H1 (cell line): Measurements from ENCODE around the gene BRCA2. TPM values are rescaled to one million over a fixed set of nuclear protein-coding genes. Genes with fewer than 3 reads are reported as not detected.

Experiments used
- CTCF ChIA-PET: fragments of 300-600 bp; sonication (Branson Sonifier 250); formaldehyde crosslinking; loops from one replicate; lab custom pipeline; 2021; ENCODE audit not compliant: partially characterized antibody; lab: Charles Lee
- POLR2A ChIA-PET: fragments of 300-600 bp; sonication (Branson Sonifier 250); formaldehyde crosslinking; loops from one replicate; lab custom pipeline; 2021; ENCODE audit warnings: inconsistent platforms; ENCODE audit not compliant: partially characterized antibody; lab: Charles Lee
- DNase-seq, 2 experiments: peaks; one replicate each; pipeline versions ENCODE4 v3.0.0 to v3.0.0-alpha.2; 2010 to 2022; ENCODE audit warnings: low spot score in 2 of 2, low read depth in 1 of 2, mixed read lengths in 1 of 2
- FAIRE-seq: peaks from 2 replicates; lab custom pipeline; 2011; peaks lifted over from hg19 to GRCh38; lab: Jason Lieb, UNC
- H2AFZ ChIP-seq: 2 replicates; pipeline ENCODE4 v1.8.1; 2012; ENCODE audit warnings: low read length, inconsistent platforms
- H2AK5ac ChIP-seq: 2 replicates; pipeline ENCODE4 v1.6.1; 2013; ENCODE audit warnings: low read depth, low read length
- H2BK120ac ChIP-seq: replicated peaks from 2 replicates; pipeline ENCODE3; 2013; ENCODE audit warnings: low read depth, low read length, inconsistent platforms
- H2BK12ac ChIP-seq: 2 replicates; pipeline ENCODE4 v1.6.1; 2013; ENCODE audit warnings: low read depth, low read length
- H2BK15ac ChIP-seq: 2 replicates; pipeline ENCODE4 v1.6.1; 2013; ENCODE audit warnings: low read length
- H2BK20ac ChIP-seq: 2 replicates; pipeline ENCODE4 v1.6.1; 2013; ENCODE audit warnings: low read length
- H2BK5ac ChIP-seq: 2 replicates; pipeline ENCODE4 v1.6.1; 2013; ENCODE audit warnings: low read depth, low read length
- H3K14ac ChIP-seq: 2 replicates; pipeline ENCODE4 v1.6.1; 2013; ENCODE audit warnings: inconsistent platforms; ENCODE audit not compliant: insufficient read length
- H3K18ac ChIP-seq: 2 replicates; pipeline ENCODE4 v1.6.1; 2013; ENCODE audit warnings: low read length; ENCODE audit errors: extremely low read depth
- H3K23ac ChIP-seq: 2 replicates; pipeline ENCODE4 v1.6.1; 2013; ENCODE audit warnings: inconsistent platforms; ENCODE audit not compliant: insufficient read length
- H3K23me2 ChIP-seq: 2 replicates; pipeline ENCODE4 v1.6.1; 2013; ENCODE audit warnings: low read depth, low read length
- H3K27ac ChIP-seq: 2 replicates; pipeline ENCODE4 v1.6.1; 2011; ENCODE audit warnings: low read depth, low read length, inconsistent platforms
- H3K27me3 ChIP-seq, 4 experiments: replicated peaks in 1 of 4; 1 replicate in 1 of 4; 2 replicates in 3 of 4; pipeline versions ENCODE4 v1.6.1 to v1.8.1; 2011 to 2013; ENCODE audit warnings: low read length in 3 of 4, mild to moderate bottlenecking in 3 of 4, inconsistent platforms in 2 of 4, mixed read lengths in 2 of 4, moderate library complexity in 1 of 4; ENCODE audit not compliant: control insufficient read depth in 3 of 4, insufficient read depth in 3 of 4; ENCODE audit errors: extremely low read depth in 1 of 4
- H3K36me3 ChIP-seq, 4 experiments: 2 replicates each; pipeline versions ENCODE4 v1.6.1 to v1.8.1; 2011 to 2013; ENCODE audit warnings: mild to moderate bottlenecking in 4 of 4, low read length in 3 of 4, moderate library complexity in 2 of 4, control low read depth in 1 of 4, inconsistent platforms in 1 of 4; ENCODE audit not compliant: insufficient read depth in 4 of 4, control insufficient read depth in 2 of 4
- H3K4ac ChIP-seq: replicated peaks from 2 replicates; pipeline ENCODE3; 2013; ENCODE audit warnings: low read length, low read depth, mixed read lengths, inconsistent platforms; ENCODE audit not compliant: insufficient read length
- H3K4me1 ChIP-seq, 4 experiments: replicated peaks in 1 of 4; 1 replicate in 1 of 4; 2 replicates in 3 of 4; pipeline versions ENCODE4 v1.6.1 to v1.8.1; 2011 to 2013; ENCODE audit warnings: low read length in 3 of 4, inconsistent platforms in 2 of 4, mixed read lengths in 1 of 4; ENCODE audit not compliant: insufficient read depth in 4 of 4, control insufficient read depth in 3 of 4
- H3K4me2 ChIP-seq, 2 experiments: 2 replicates each; pipeline versions ENCODE4 v1.6.1 to v1.8.1; 2011 to 2013; ENCODE audit warnings: low read depth in 2 of 2, low read length in 2 of 2, control low read depth in 1 of 2, inconsistent platforms in 1 of 2, mild to moderate bottlenecking in 1 of 2; ENCODE audit not compliant: insufficient read depth in 1 of 2
- H3K4me3 ChIP-seq, 4 experiments: fragments of 200-600, 300-600 bp in 1 of 4; sonication (generic), shearing (Covaris generic), sonication (Bioruptor Twin) in 1 of 4; 2 replicates each; pipeline versions ENCODE4 v1.5.1 to v1.8.1; 2011 to 2016; ENCODE audit warnings: low read length in 4 of 4, low read depth in 3 of 4, control low read depth in 2 of 4, inconsistent platforms in 2 of 4, mild to moderate bottlenecking in 2 of 4, mixed read lengths in 1 of 4, moderate library complexity in 1 of 4; ENCODE audit not compliant: insufficient read depth in 2 of 4; ENCODE audit errors: extremely low read depth in 1 of 4
- H3K56ac ChIP-seq: replicated peaks from 2 replicates; pipeline ENCODE3; 2013; ENCODE audit warnings: low read depth, mild to moderate bottlenecking, mixed read lengths, low read length, inconsistent platforms; ENCODE audit not compliant: insufficient read length
- H3K79me1 ChIP-seq: 2 replicates; pipeline ENCODE4 v1.6.1; 2013; ENCODE audit warnings: low read depth, low read length, control low read depth
- H3K79me2 ChIP-seq, 2 experiments: 2 replicates each; pipeline versions ENCODE4 v1.6.1 to v1.8.1; 2012 to 2013; ENCODE audit warnings: low read length in 2 of 2, mild to moderate bottlenecking in 2 of 2, inconsistent platforms in 1 of 2; ENCODE audit not compliant: insufficient read depth in 2 of 2, control insufficient read depth in 1 of 2
- H3K9ac ChIP-seq, 4 experiments: replicated peaks in 1 of 4; 1 replicate in 1 of 4; 2 replicates in 3 of 4; pipeline versions ENCODE4 v1.6.1 to v1.8.1; 2011 to 2013; ENCODE audit warnings: low read depth in 3 of 4, low read length in 3 of 4, control low read depth in 2 of 4, mild to moderate bottlenecking in 2 of 4, moderate library complexity in 2 of 4, inconsistent platforms in 1 of 4; ENCODE audit errors: extremely low read depth in 1 of 4
- H3K9me3 ChIP-seq, 2 experiments: 2 replicates each; pipeline versions ENCODE4 v1.6.1 to v1.8.1; 2012 to 2013; ENCODE audit warnings: mild to moderate bottlenecking in 2 of 2, moderate library complexity in 2 of 2, control low read depth in 1 of 2, inconsistent platforms in 1 of 2, low read depth in 1 of 2, low read length in 1 of 2, mixed read lengths in 1 of 2; ENCODE audit not compliant: insufficient read depth in 2 of 2
- H4K20me1 ChIP-seq, 2 experiments: replicated peaks in 1 of 2; 2 replicates each; pipeline versions ENCODE3 to v1.8.1; 2011 to 2013; ENCODE audit warnings: inconsistent platforms in 2 of 2, low read length in 2 of 2, mild to moderate bottlenecking in 1 of 2; ENCODE audit not compliant: insufficient read depth in 2 of 2, control insufficient read depth in 1 of 2
- H4K5ac ChIP-seq: 2 replicates; pipeline ENCODE4 v1.6.1; 2013; ENCODE audit warnings: low read length, low read depth, mixed read lengths, inconsistent platforms; ENCODE audit not compliant: insufficient read length
- H4K8ac ChIP-seq: 2 replicates; pipeline ENCODE4 v1.8.0; 2013; ENCODE audit warnings: mild to moderate bottlenecking, moderate library complexity, low read length, inconsistent platforms; ENCODE audit not compliant: insufficient read depth; ENCODE audit errors: extremely low read depth
- H4K91ac ChIP-seq: replicated peaks from 2 replicates; pipeline ENCODE3; 2013; ENCODE audit warnings: low read length, mixed read lengths, inconsistent platforms; ENCODE audit not compliant: insufficient read length
- KDM5A ChIP-seq: fragments of 200-600 bp; IDR thresholded peaks from 2 replicates; pipeline ENCODE4 v1.7.1; 2012; ENCODE audit warnings: mild to moderate bottlenecking, low read length, inconsistent platforms, mixed read lengths
- NRF1 ChIP-seq: IDR thresholded peaks from 2 replicates; pipeline ENCODE4 v1.6.1; 2011; ENCODE audit warnings: mild to moderate bottlenecking, low read depth, low read length, improper control_type of control experiment
- SIRT6 ChIP-seq: IDR thresholded peaks from one replicate; pipeline ENCODE4 v1.7.1; 2012; ENCODE audit warnings: low read length, inconsistent platforms
- SP2 ChIP-seq: IDR thresholded peaks from 2 replicates; pipeline ENCODE4 v1.6.1; 2012; ENCODE audit warnings: mild to moderate bottlenecking, low read length, inconsistent platforms
- SP4 ChIP-seq: IDR thresholded peaks from 2 replicates; pipeline ENCODE4 v1.6.1; 2012; ENCODE audit warnings: low read length, inconsistent platforms
- WGBS, 2 experiments: shearing (Covaris generic) in 1 of 2; methylation state at CpG; one replicate each; pipeline versions ENCODE4 v1.1.6 to v1.1.7; 2013 to 2015; ENCODE audit warnings: low lambda C conversion rate in 2 of 2, mixed read lengths in 2 of 2, inconsistent platforms in 1 of 2, low coverage in 1 of 2, missing lambda C conversion rate in 1 of 2; ENCODE audit not compliant: insufficient replicate concordance in 2 of 2, insufficient coverage in 1 of 2, insufficient read length in 1 of 2; ENCODE audit errors: extremely low coverage in 1 of 2, missing lambda C conversion rate in 1 of 2; 5-methylcytosine and 5-hydroxymethylcytosine counted together
- polyA plus RNA-seq, 7 experiments: library from polyadenylated mRNA; depleted of rRNA in 3 of 7; stranded (reverse) in 5 of 7; unstranded in 2 of 7; fragments of >200 nt in 5 of 7; fragments of 200-250 nt in 2 of 7; gene quantifications; 1 replicate in 5 of 7; 2 replicates in 1 of 7; 4 replicates in 1 of 7; pipeline versions ENCODE4 v1.2.1 to v1.2.3, GENCODE V29; 2011 to 2013; ENCODE audit warnings: missing spikeins in 2 of 7, mixed read lengths in 2 of 7
- total RNA-seq: library from RNA; stranded (reverse); fragmentation: NEBNext Ultra II Directional; extraction: Animal tissue kit (Norgen Biotek cat#: 25700); gene quantifications from 2 replicates; pipeline ENCODE4 v1.2.1, GENCODE V29; 2021

Gene BRCA2
- total and polyA plus RNA-seq, 2 of the 8 experiments (the other 6 are each of a cell fraction or from before 2014, with no cell fraction given) = 4.2 to 24.9 TPM

DNA sequence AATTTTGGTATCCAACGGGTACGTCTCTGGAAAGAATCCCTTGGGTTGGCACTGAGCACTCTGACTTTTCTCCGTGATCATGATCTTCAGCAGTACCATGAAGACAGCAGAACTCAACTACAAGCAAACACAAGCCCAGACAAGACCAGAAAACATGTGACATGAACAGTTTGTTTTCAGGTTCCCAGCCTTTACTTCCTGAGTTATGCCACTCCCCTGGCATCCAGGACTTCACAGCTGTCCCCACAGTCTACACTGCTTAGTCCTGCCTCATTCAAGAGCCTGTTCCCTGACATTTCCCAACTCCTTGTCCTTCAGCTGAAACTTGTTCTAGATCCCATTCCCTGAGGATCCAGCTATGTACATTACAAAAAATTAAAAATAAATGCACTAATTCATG is 117.5 kb downstream of the BRCA2 start:
- H3K23ac ChIP-seq = no peak overlapping the region
- CTCF ChIA-PET = interaction anchor here (0.5 kb wide), 1 partner anchor 414 kb away, joined by 3 read pairs; no protein-coding TSS in a partner anchor
- no peak overlapping the region for H2BK15ac ChIP-seq
- H2AK5ac ChIP-seq = no peak overlapping the region
- H3K18ac ChIP-seq = no peak overlapping the region
- H2BK20ac ChIP-seq = no peak overlapping the region
- H3K27me3 ChIP-seq = no peaks in the 10 kb centered on the region
- no peak overlapping the region for H3K4ac ChIP-seq
- H3K36me3 ChIP-seq = no peaks in the 10 kb centered on the region
- no peak overlapping the region for H3K56ac ChIP-seq
- H3K14ac ChIP-seq = no peak overlapping the region
- WGBS, 2 experiments = 93% methylated on average over 3 of the region's 3 CpGs; no CpG with 5 or more reads in 1 of the 2 experiments
- no peak for FAIRE-seq
- H3K4me3 ChIP-seq = no peak overlapping the region
- no peaks in the 10 kb centered on the region for H3K79me1 ChIP-seq
- no peaks in the 10 kb centered on the region for H3K9me3 ChIP-seq
- H3K4me2 ChIP-seq = no peak overlapping the region
- no peak overlapping the region for H4K8ac ChIP-seq
- no peak overlapping the region for H2BK120ac ChIP-seq
- no peak for DNase-seq
- H3K9ac ChIP-seq = no peak overlapping the region
- POLR2A ChIA-PET = no interaction called here
- no peak overlapping the region for H4K5ac ChIP-seq
- H3K23me2 ChIP-seq = peaks cover under 1% of the 10 kb centered on the region; the same call in 1 of the 2 replicates
- no peak overlapping the region for H2AFZ ChIP-seq
- no peak overlapping the region for H4K91ac ChIP-seq
- H3K4me1 ChIP-seq = no peaks in the 10 kb centered on the region; a peak in 1 of 7 replicates
- TF ChIP-seq KDM5A = no peak
- TF ChIP-seq SP4 = no peak
- TF ChIP-seq SIRT6 = no peak
- no peak for TF ChIP-seq NRF1
- TF ChIP-seq SP2 = no peak
- H3K79me2 ChIP-seq = no peaks in the 10 kb centered on the region
- no peaks in the 10 kb centered on the region for H4K20me1 ChIP-seq
- H3K27ac ChIP-seq = no peak overlapping the region
- H2BK12ac ChIP-seq = no peak overlapping the region
- H2BK5ac ChIP-seq = no peak overlapping the region
